Naive thymus-derived CD4-positive, alpha-beta T cell (primary cell): Measurements from ENCODE around the gene COA7. TPM values are rescaled to one million over a fixed set of nuclear protein-coding genes. Genes with fewer than 3 reads are reported as not detected.

ENCODE experiments used
- ATAC-seq: fragments of 150-1000 bp; cut with Tn5 transposase; 2 replicates; pipeline ENCODE4 v1.10.0; 2021; ENCODE audit warnings: mild to moderate bottlenecking, moderate library complexity
- CTCF ChIA-PET: fragments of 350-600 bp; sonication (Branson Sonifier 250); formaldehyde crosslinking; loops from one replicate; lab custom pipeline; 2021; ENCODE audit warnings: antibody characterized with exemption; lab: Charles Lee
- POLR2A ChIA-PET: fragments of 350-600 bp; sonication (Branson Sonifier 250); formaldehyde crosslinking; loops from one replicate; lab custom pipeline; 2021; ENCODE audit warnings: antibody characterized with exemption, inconsistent platforms; lab: Charles Lee
- DNase-seq, 9 donors: peaks; one replicate each; pipeline versions ENCODE4 v3.0.0 to v3.0.0-alpha.2; 2020 to 2022; ENCODE audit warnings: mixed read lengths in 1 of 9
- H3K27ac ChIP-seq: one replicate; pipeline ENCODE4 v1.7.0; 2013; ENCODE audit warnings: mild to moderate bottlenecking, low read depth, low read length, moderate library complexity
- H3K27me3 ChIP-seq, 2 donors: one replicate each; pipeline ENCODE4 v1.7.0; 2013; ENCODE audit warnings: low read length in 2 of 2, mild to moderate bottlenecking in 2 of 2, moderate library complexity in 2 of 2; ENCODE audit not compliant: control insufficient read depth in 2 of 2, insufficient read depth in 2 of 2
- H3K36me3 ChIP-seq, 3 experiments: 1 replicate in 2 of 3; 2 replicates in 1 of 3; pipeline ENCODE4 v1.7.0; 2013; ENCODE audit warnings: low read length in 3 of 3, mild to moderate bottlenecking in 3 of 3, moderate library complexity in 1 of 3; ENCODE audit not compliant: insufficient read depth in 3 of 3, control insufficient read depth in 2 of 3
- H3K4me1 ChIP-seq, 2 donors: one replicate each; pipeline ENCODE4 v1.7.0; 2013; ENCODE audit warnings: low read length in 2 of 2, mild to moderate bottlenecking in 2 of 2, moderate library complexity in 1 of 2; ENCODE audit not compliant: control insufficient read depth in 2 of 2, insufficient read depth in 2 of 2
- H3K4me3 ChIP-seq: 2 replicates; pipeline ENCODE4 v1.7.0; 2013; ENCODE audit warnings: mild to moderate bottlenecking, low read length
- H3K9me3 ChIP-seq, 3 experiments: 1 replicate in 2 of 3; 2 replicates in 1 of 3; pipeline ENCODE4 v1.7.0; 2013; ENCODE audit warnings: low read length in 3 of 3; ENCODE audit not compliant: control insufficient read depth in 2 of 3
- H3K27ac Mint-ChIP-seq, 9 donors: one replicate each; pipeline ENCODE4 v1.8.0; 2020 to 2022; ENCODE audit warnings: mixed read lengths in 9 of 9, mild to moderate bottlenecking in 8 of 9, moderate library complexity in 5 of 9, inconsistent platforms in 2 of 9
- H3K27me3 Mint-ChIP-seq, 5 donors: one replicate each; pipeline ENCODE4 v1.8.0; 2021 to 2022; ENCODE audit warnings: mixed read lengths in 5 of 5, mild to moderate bottlenecking in 1 of 5
- H3K36me3 Mint-ChIP-seq, 5 donors: one replicate each; pipeline ENCODE4 v1.8.0; 2020 to 2022; ENCODE audit warnings: mixed read lengths in 5 of 5, mild to moderate bottlenecking in 3 of 5, inconsistent platforms in 1 of 5
- H3K4me1 Mint-ChIP-seq, 7 donors: one replicate each; pipeline ENCODE4 v1.8.0; 2020 to 2022; ENCODE audit warnings: mixed read lengths in 7 of 7, mild to moderate bottlenecking in 3 of 7, inconsistent platforms in 1 of 7
- H3K4me3 Mint-ChIP-seq, 10 donors: one replicate each; pipeline ENCODE4 v1.8.0; 2020 to 2022; ENCODE audit warnings: mild to moderate bottlenecking in 10 of 10, mixed read lengths in 10 of 10, moderate library complexity in 6 of 10, inconsistent platforms in 2 of 10
- H3K9me3 Mint-ChIP-seq, 11 donors: one replicate each; pipeline ENCODE4 v1.8.0; 2020 to 2022; ENCODE audit warnings: mixed read lengths in 11 of 11, mild to moderate bottlenecking in 4 of 11, inconsistent platforms in 1 of 11, moderate library complexity in 1 of 11
- intact Hi-C, 2 donors: fragments of 100-400 bp; cut with micrococcal nuclease; formaldehyde crosslinking; loops; one replicate each; pipeline ENCODE4 v1.15.1; 2023
- polyA plus RNA-seq, 2 donors: library from polyadenylated mRNA; unstranded; fragments of 300-500 nt; fragmentation: Illumina TruSeq; gene quantifications; one replicate each; pipeline ENCODE4 v1.2.3, GENCODE V29; 2021
- total RNA-seq, 6 experiments: library from RNA in 5 of 6; stranded (reverse) in 5 of 6; gene quantifications; 1 replicate in 5 of 6; 2 replicates in 1 of 6; pipeline ENCODE4 v1.2.3 and lab custom pipeline; 2021 to 2026

COA7 gene
- total and polyA plus RNA-seq, 7 experiments from 2014 or later, result 1.4 to 14.4 (median 3.0) TPM

GRCh38 chr1:52654063-52654462 is 44.1 kb downstream of the COA7 start:
- Histone ChIP-seq H3K4me1 (no peaks in the 10 kb centered on the region), H3K27me3 (no peaks in the 10 kb centered on the region), H3K27ac (no peak overlapping the region), H3K4me3 (no peak overlapping the region), H3K9me3 (no peaks in the 10 kb centered on the region), H3K36me3 (peaks cover 0 to 44% (median 0%) of the 10 kb centered on the region in 3 experiments)
- peaks cover 0 to 2% (median 0%) of the 10 kb centered on the region in 11 donors for H3K9me3 Mint-ChIP-seq
- H3K27me3 Mint-ChIP-seq, result no peaks in the 10 kb centered on the region
- ChIA-PET CTCF (interaction anchor here (0.6 kb wide), 1 partner anchor 254 kb away, joined by 4 read pairs; no protein-coding TSS in a partner anchor), POLR2A (interaction anchor here (0.6 kb wide), 1 partner anchor 279 kb away, joined by 3 read pairs; no protein-coding TSS in a partner anchor)
- H3K4me1 Mint-ChIP-seq, result peaks cover 5 to 42% (median 20%) of the 10 kb centered on the region in 7 donors
- intact Hi-C loops, result no loop called here
- ATAC-seq (no peak), DNase-seq (no peak)
- no peak overlapping the region for H3K4me3 Mint-ChIP-seq
- H3K27ac Mint-ChIP-seq, result peak overlapping the region in 6 of 9 donors; percentile 44 to 90 (median 68)
- H3K36me3 Mint-ChIP-seq, result peaks cover 4 to 57% (median 35%) of the 10 kb centered on the region in 5 donors

- Mint-ChIP-seq H3K36me3 (peaks cover 4 to 57% (median 39%) of the 10 kb centered on the region in 5 donors), H3K4me3 (no peak overlapping the region), H3K4me1 (peaks cover 5 to 45% (median 24%) of the 10 kb centered on the region in 7 donors), H3K9me3 (peaks cover 0 to 2% (median 0%) of the 10 kb centered on the region in 11 donors), H3K27ac (peak overlapping the region in 8 of 9 donors; percentile 59 to 90 (median 78)), H3K27me3 (no peaks in the 10 kb centered on the region)
- Histone ChIP-seq H3K27ac (no peak overlapping the region), H3K4me1 (no peaks in the 10 kb centered on the region), H3K4me3 (no peak overlapping the region), H3K9me3 (no peaks in the 10 kb centered on the region), H3K36me3 (peaks cover 0 to 45% (median 4%) of the 10 kb centered on the region in 3 experiments), H3K27me3 (no peaks in the 10 kb centered on the region)
- intact Hi-C loops, result no loop called here
- ChIA-PET POLR2A (interaction anchor here (0.6 kb wide), 1 partner anchor 279 kb away, joined by 3 read pairs; no protein-coding TSS in a partner anchor), CTCF (interaction anchor here (0.6 to 0.7 kb wide), 2 partner anchors 58 to 254 kb away, joined by 4 read pairs; no protein-coding TSS in a partner anchor)
- ATAC-seq (no peak), DNase-seq (no peak)
Measured at GRCh38 chr1:52653207-52653849, 44.8 kb downstream of the COA7 start.

GRCh38 chr1:52651904-52652303 is 46.2 kb downstream of the COA7 start:
- peaks cover 0 to 2% (median 0%) of the 10 kb centered on the region in 11 donors for H3K9me3 Mint-ChIP-seq
- DNase-seq, result no peak
- H3K9me3 ChIP-seq, result no peaks in the 10 kb centered on the region
- peaks cover 5 to 49% (median 23%) of the 10 kb centered on the region in 7 donors for H3K4me1 Mint-ChIP-seq
- no peaks in the 10 kb centered on the region for H3K4me1 ChIP-seq
- peak overlapping the region; percentile 18 for H3K27ac ChIP-seq
- ChIA-PET POLR2A (interaction anchor here (0.8 to 1.0 kb wide), 2 partner anchors 9 to 10 kb away, joined by 3 read pairs; no protein-coding TSS in a partner anchor), CTCF (interaction anchor here (0.5 kb wide), 1 partner anchor 214 kb away, joined by 3 read pairs; no protein-coding TSS in a partner anchor)
- no peak overlapping the region for H3K4me3 Mint-ChIP-seq
- no peak overlapping the region for H3K4me3 ChIP-seq
- intact Hi-C loops, result no loop called here
- peaks cover 4 to 56% (median 44%) of the 10 kb centered on the region in 5 donors for H3K36me3 Mint-ChIP-seq
- peak overlapping the region in 8 of 9 donors; percentile 43 to 92 (median 66) for H3K27ac Mint-ChIP-seq
- no peaks in the 10 kb centered on the region for H3K27me3 Mint-ChIP-seq
- H3K27me3 ChIP-seq, result no peaks in the 10 kb centered on the region
- peaks cover 0 to 50% (median 4%) of the 10 kb centered on the region in 3 experiments for H3K36me3 ChIP-seq
- no peak for ATAC-seq

GRCh38 chr1:52645261-52645660 is 52.9 kb downstream of the COA7 start:
- Histone ChIP-seq H3K9me3 (no peaks in the 10 kb centered on the region), H3K4me1 (peaks cover 10 to 17% of the 10 kb centered on the region in 2 donors), H3K27me3 (no peaks in the 10 kb centered on the region), H3K4me3 (no peak overlapping the region), H3K36me3 (peaks cover 0 to 53% (median 4%) of the 10 kb centered on the region in 3 experiments), H3K27ac (no peak overlapping the region)
- H3K27ac Mint-ChIP-seq, result peak overlapping the region in 3 of 9 donors; percentile 41 to 99 (median 60)
- H3K4me3 Mint-ChIP-seq, result peak overlapping the region in 1 of 10 donors; percentile 9
- H3K27me3 Mint-ChIP-seq, result no peaks in the 10 kb centered on the region
- peaks cover 12 to 53% (median 43%) of the 10 kb centered on the region in 7 donors for H3K4me1 Mint-ChIP-seq
- ATAC-seq (no peak), DNase-seq (no peak)
- POLR2A ChIA-PET, result no interaction called here
- CTCF ChIA-PET, result no interaction called here
- H3K36me3 Mint-ChIP-seq, result peaks cover 16 to 45% (median 31%) of the 10 kb centered on the region in 5 donors
- intact Hi-C loops, result no loop called here
- H3K9me3 Mint-ChIP-seq, result peaks cover 0 to 8% (median 0%) of the 10 kb centered on the region in 11 donors

- POLR2A ChIA-PET, result interaction anchor here (0.6 to 1.7 kb wide), 4 partner anchors 11 to 169 kb away, joined by 3 to 5 read pairs (median 3); partner anchors contain the start of gene TUT4
Measured at GRCh38 chr1:52641307-52641706, 56.8 kb downstream of the COA7 start.

GRCh38 chr1:52640697-52641096 is 57.5 kb downstream of the COA7 start:
- Mint-ChIP-seq H3K4me1 (peaks cover 41 to 72% (median 66%) of the 10 kb centered on the region in 7 donors), H3K27ac (peak overlapping the region; percentile 72 to 99 (median 84)), H3K4me3 (peak overlapping the region in 5 of 10 donors; percentile 4 to 69 (median 61)), H3K9me3 (peaks cover 0 to 8% (median 0%) of the 10 kb centered on the region in 11 donors), H3K27me3 (no peaks in the 10 kb centered on the region), H3K36me3 (peaks cover 16 to 36% (median 27%) of the 10 kb centered on the region in 5 donors)
- POLR2A ChIA-PET, result interaction anchor here (0.6 to 1.8 kb wide), 5 partner anchors 27 to 168 kb away, joined by 3 to 7 read pairs (median 3); partner anchors contain the start of genes GPX7 and TUT4
- H3K4me3 ChIP-seq, result no peak overlapping the region
- peaks cover 0 to 18% (median 0%) of the 10 kb centered on the region in 3 experiments for H3K36me3 ChIP-seq
- ATAC-seq (no peak), DNase-seq (no peak)
- H3K9me3 ChIP-seq, result no peaks in the 10 kb centered on the region
- no peaks in the 10 kb centered on the region for H3K27me3 ChIP-seq
- intact Hi-C loops, result no loop called here
- peaks cover 41 to 56% of the 10 kb centered on the region in 2 donors for H3K4me1 ChIP-seq
- no peak overlapping the region for H3K27ac ChIP-seq
- CTCF ChIA-PET, result interaction anchor here (1.7 kb wide), 1 partner anchor 25 kb away, joined by 5 read pairs; no protein-coding TSS in a partner anchor

More at GRCh38 chr1:52641307-52641706, 56.8 kb downstream of the COA7 start:
- intact Hi-C loops, result no loop called here
- Mint-ChIP-seq H3K4me1 (peaks cover 38 to 68% (median 62%) of the 10 kb centered on the region in 7 donors), H3K27me3 (no peaks in the 10 kb centered on the region), H3K36me3 (peaks cover 16 to 36% (median 30%) of the 10 kb centered on the region in 5 donors), H3K9me3 (peaks cover 0 to 8% (median 0%) of the 10 kb centered on the region in 11 donors), H3K4me3 (peak overlapping the region in 7 of 10 donors; percentile 2 to 71 (median 61)), H3K27ac (peak overlapping the region; percentile 72 to 99 (median 84))
- H3K4me3 ChIP-seq, result no peak overlapping the region
- peaks cover 0 to 18% (median 0%) of the 10 kb centered on the region in 3 experiments for H3K36me3 ChIP-seq
- H3K4me1 ChIP-seq, result peaks cover 37 to 52% of the 10 kb centered on the region in 2 donors
- ATAC-seq, result no peak
- CTCF ChIA-PET, result interaction anchor here (1.0 to 1.7 kb wide), 2 partner anchors 25 to 237 kb away, joined by 3 to 5 read pairs; partner anchors contain the start of genes ORC1 and PRPF38A
- H3K9me3 ChIP-seq, result no peaks in the 10 kb centered on the region
- H3K27ac ChIP-seq, result no peak overlapping the region
- H3K27me3 ChIP-seq, result no peaks in the 10 kb centered on the region
- no peak for DNase-seq
